HG03460 (cell line): Measurements from ENCODE around the gene ENDOD1.

Experiments used
- ATAC-seq: cut with Tn5 transposase; IDR thresholded peaks from one replicate; pipeline ENCODE4 v1.9.1; 2021; ENCODE audit not compliant: unreplicated experiment

Gene ENDOD1

DNA sequence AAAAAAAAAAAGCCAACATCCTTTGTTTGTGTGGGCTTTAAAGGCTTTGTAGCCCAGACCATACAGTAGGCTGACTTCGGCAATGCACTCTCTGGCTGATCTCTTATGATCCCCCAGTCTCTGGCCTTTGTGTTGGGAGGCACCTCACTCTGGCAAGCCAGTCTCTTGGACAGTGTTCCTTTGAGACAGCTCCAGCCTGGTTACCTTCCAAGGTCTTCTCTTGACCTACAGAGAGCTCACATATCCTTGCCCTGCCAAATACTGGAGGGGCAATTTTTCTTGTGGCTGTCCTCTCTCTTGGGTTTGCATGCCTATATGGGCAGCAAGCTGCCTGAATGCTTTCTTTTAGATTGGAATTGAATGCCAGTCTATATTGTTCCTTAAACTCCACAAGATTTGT is 71.6 kb downstream of the ENDOD1 start:
- no peak for ATAC-seq

DNA sequence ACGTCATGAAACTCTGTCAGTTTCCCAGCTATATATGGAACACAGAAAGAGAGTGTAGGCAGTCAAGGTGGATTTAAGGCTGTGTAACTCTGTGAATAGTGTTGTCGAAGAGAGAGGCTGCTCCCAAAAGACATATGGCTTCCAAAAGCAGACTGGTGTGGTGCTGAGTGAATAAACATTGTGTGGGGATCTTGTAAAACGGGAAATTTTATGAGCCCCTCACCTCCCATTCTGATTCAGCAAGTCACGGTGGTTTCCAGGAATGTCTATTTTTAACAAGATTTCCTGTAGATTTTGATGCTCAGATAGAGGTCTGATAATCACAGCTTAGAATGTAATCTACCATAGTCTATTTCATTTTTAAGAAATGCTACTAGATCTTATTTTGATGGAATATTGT is 73.5 kb downstream of the ENDOD1 start:
- ATAC-seq: no peak

DNA sequence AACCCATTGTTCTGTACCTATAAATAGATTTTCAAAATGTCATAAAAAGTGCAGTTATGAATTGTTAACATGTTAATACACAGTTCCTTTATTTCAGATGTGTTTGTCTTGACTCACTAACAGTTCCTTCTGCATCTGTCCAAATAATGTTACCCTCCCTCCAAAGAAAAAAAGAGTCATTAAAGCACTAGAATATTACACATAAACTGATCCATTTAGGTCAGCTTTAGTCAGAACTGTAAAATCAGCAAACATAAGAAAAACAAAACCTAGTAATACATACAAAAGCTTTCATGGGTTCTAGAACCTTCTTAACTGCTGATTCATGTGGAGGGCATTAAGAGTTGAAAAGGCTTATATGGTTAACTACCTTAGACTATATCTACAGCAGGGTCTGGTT is 76.0 kb downstream of the ENDOD1 start:
- ATAC-seq: no peak

DNA sequence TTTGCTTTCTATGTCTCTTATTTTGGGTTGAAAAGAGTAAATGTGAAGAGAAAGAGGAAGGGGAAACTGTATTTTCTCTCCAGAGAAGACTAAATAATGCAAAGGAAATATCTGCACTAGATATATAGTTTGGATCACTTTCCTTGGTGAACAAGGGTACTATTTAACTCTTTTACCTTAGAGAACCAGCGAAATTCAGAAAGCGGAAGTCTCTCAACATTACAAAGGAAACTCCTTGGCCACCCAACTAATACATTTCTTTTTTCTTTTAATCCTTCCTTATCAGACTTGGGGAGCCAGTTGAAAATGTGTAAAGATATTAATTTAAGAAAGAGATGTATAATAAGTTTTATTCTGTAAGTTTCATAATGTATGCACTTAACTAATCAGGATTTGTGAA is 77.1 kb downstream of the ENDOD1 start:
- no peak for ATAC-seq

DNA sequence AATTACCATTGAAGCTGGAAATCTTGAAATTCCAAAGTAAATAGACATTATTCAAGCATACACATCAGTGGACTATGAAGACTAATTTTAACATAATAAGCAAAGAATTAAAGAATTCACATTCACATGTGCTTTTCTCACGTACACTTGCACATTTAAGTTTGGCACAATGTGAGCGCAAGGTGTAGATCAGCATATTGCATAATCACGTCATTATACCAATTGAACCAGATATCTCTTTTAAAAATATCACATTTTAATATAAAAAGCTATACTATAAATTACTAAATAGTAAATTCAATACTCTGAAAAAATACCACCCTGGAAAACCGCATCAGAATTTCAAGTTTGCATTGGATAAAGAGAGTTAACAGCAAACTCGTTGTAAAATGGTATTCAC is 80.6 kb downstream of the ENDOD1 start:
- ATAC-seq: no peak

DNA sequence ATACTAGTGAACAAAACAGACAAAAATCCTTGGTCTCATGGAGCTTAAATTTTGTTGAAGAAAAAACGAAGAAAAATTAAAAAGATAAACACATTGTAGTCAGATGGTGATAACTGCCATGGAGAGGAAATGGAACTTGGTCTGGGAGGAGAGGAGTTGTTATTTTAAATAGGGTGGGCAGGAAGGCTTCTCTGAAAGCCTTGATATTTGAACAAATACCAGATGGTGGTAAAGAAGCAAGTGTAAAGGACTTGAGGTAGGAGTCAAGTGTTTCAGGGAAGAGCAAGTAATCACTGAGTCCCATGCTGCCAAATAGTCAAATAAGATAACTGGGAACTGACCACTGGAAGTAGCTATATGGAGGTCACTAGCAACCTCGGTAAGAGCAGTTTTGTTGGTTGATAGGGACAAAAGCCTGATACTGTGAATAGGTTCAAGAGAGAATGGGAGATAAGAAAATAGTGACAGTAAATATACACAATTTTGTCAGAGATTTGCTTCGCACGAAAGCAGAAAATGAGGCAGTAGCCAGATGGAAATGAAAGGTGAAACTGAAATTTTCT is 86.3 kb downstream of the ENDOD1 start:
- no peak for ATAC-seq
